ENCODE measurements around the gene STK4. TPM values are rescaled to one million over a fixed set of nuclear protein-coding genes. Genes with fewer than 3 reads are reported as not detected.

Gene STK4
- total and polyA plus RNA-seq, 2 donors (not counting 3 experiments of a cell fraction or from before 2014, with no cell fraction given): 9.1 to 29.6 TPM

DNA sequence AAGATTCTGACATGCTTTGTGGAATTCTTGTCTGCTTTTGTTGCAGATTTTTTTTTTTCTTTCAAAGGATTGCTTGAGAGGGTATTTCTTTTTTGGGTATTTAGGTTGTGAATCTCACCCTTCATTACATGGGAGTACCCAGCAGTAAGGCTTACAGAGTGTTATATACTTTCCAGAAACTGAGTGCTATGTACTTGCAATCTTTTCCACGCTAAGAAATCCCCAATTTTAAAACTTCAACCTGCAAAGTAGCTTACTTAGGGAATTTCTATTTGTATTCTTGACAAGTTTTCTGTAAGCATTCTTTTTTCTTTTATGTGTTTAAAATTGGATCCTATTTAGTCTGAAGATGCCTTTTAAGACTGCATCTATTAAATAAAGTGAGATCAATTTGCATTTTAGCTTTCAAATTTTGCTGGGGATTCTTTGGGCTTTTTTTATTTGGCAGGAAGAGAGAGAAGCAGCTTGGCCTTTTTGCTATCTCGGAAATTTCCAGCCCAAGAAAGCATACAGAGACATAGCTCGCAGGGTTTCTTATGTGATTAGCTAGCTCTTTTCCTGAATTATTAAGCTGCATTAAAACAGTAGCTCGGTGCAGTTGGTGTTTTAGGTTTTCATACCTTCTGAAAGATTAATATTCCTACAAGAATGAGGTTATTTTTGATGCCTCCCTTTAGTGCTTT is 92.0 kb downstream of the STK4 start:
- peaks cover 2% of the 10 kb centered on the region for H3K79me2 ChIP-seq (ENCODE audit: control insufficient read depth, insufficient read depth, low read length)
- no TSS peak for BruUV-seq (replicated peaks)
- ChIA-PET CTCF (interaction anchor here (1.1 to 3.4 kb wide), 4 partner anchors 13 to 54 kb away, joined by 3 to 15 read pairs (median 7); no protein-coding TSS in a partner anchor), POLR2A (no interaction called here)
- TF ChIP-seq POLR2A (IDR thresholded peaks at IDR 0.05; ENCODE audit: low read depth, low read length) (no peak), POLR2AphosphoS5 (IDR thresholded peaks at IDR 0.05; ENCODE audit: insufficient read depth, low read depth, low read length) (no peak), EZH2 (IDR thresholded peaks at IDR 0.05; ENCODE audit: borderline replicate concordance, low read depth, low read length, severe bottlenecking) (no peak), MYC (IDR thresholded peaks at IDR 0.05; ENCODE audit: low read depth, low read length) (no peak), JUN (IDR thresholded peaks at IDR 0.05; ENCODE audit: borderline replicate concordance, insufficient read depth, insufficient read length, low read depth) (no peak), GATA2 (IDR thresholded peaks at IDR 0.05; ENCODE audit: insufficient read depth, insufficient read length, low read depth, low read length) (no peak), FOS (IDR thresholded peaks at IDR 0.05; ENCODE audit: borderline replicate concordance, insufficient read depth, low read length) (no peak)
- TF ChIP-seq, protein P1, sequence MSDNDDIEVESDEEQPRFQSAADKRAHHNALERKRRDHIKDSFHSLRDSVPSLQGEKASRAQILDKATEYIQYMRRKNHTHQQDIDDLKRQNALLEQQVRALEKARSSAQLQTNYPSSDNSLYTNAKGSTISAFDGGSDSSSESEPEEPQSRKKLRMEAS (IDR thresholded peaks at IDR 0.05; ENCODE audit: insufficient read depth, insufficient read length): no peak
- TF ChIP-seq, protein P2, sequence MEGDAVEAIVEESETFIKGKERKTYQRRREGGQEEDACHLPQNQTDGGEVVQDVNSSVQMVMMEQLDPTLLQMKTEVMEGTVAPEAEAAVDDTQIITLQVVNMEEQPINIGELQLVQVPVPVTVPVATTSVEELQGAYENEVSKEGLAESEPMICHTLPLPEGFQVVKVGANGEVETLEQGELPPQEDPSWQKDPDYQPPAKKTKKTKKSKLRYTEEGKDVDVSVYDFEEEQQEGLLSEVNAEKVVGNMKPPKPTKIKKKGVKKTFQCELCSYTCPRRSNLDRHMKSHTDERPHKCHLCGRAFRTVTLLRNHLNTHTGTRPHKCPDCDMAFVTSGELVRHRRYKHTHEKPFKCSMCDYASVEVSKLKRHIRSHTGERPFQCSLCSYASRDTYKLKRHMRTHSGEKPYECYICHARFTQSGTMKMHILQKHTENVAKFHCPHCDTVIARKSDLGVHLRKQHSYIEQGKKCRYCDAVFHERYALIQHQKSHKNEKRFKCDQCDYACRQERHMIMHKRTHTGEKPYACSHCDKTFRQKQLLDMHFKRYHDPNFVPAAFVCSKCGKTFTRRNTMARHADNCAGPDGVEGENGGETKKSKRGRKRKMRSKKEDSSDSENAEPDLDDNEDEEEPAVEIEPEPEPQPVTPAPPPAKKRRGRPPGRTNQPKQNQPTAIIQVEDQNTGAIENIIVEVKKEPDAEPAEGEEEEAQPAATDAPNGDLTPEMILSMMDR (IDR thresholded peaks at IDR 0.05; ENCODE audit: extremely low read depth in 1 of 2, insufficient read depth in 1 of 2, low read depth in 1 of 2, low read length in 2 of 2): no peak
- no peak for FAIRE-seq
- no peaks in the 10 kb centered on the region for H4K20me1 ChIP-seq (replicated peaks; ENCODE audit: control insufficient read depth, extremely low read depth, insufficient read depth, low read length)
- H3K9ac ChIP-seq (replicated peaks; ENCODE audit: extremely low read depth, insufficient read depth, low read length): no peak overlapping the region
- H3K4me3 ChIP-seq (replicated peaks in 1 of 3; ENCODE audit: insufficient read depth in 1 of 3, low read depth in 1 of 3, low read length in 3 of 3): no peak overlapping the region
- no peaks in the 10 kb centered on the region for H3K9me3 ChIP-seq (replicated peaks; ENCODE audit: control insufficient read depth, insufficient read depth, low read length)
- H3K4me1 ChIP-seq (ENCODE audit: control insufficient read depth, extremely low read depth, insufficient read depth, low read length): peaks cover 13% of the 10 kb centered on the region
- no peak for DNase-seq (ENCODE audit: low read depth, low spot score)
- intact Hi-C loops (cut with micrococcal nuclease) (no loop called here), dilution Hi-C loops (cut with MboI; ENCODE audit: extremely low pct_ligation_motif_present, low sequenced_read_pairs) (no loop called here)
- H3K9me1 ChIP-seq (replicated peaks; ENCODE audit: control insufficient read depth, extremely low read depth, insufficient read depth, low read length): no peaks in the 10 kb centered on the region
- peaks cover 0 to 2% of the 10 kb centered on the region in 2 experiments for H3K36me3 ChIP-seq (ENCODE audit: control insufficient read depth in 2 of 2, extremely low read depth in 1 of 2, insufficient read depth in 2 of 2, low read length in 2 of 2)
- H3K27me3 ChIP-seq (ENCODE audit: control insufficient read depth in 2 of 2, insufficient read depth in 2 of 2, low read length in 2 of 2): no peaks in the 10 kb centered on the region
- H2AFZ ChIP-seq (ENCODE audit: low read depth, low read length): no peak overlapping the region
- no peak overlapping the region for H3K27ac ChIP-seq (ENCODE audit: insufficient read depth, low read depth, low read length)
- no peak overlapping the region for H3K4me2 ChIP-seq (ENCODE audit: insufficient read depth, low read length)

All from endothelial cell of umbilical vein (primary cell).